Common myeloid progenitor, CD34-positive (primary cell): Measurements from ENCODE around the gene KLHL21.

Experiments
- CTCF ChIA-PET: fragments of 350-600 bp; sonication (Branson Sonifier 250); formaldehyde crosslinking; loops from one replicate; lab custom pipeline; 2021; ENCODE audit warnings: antibody characterized with exemption; lab: Charles Lee
- POLR2A ChIA-PET: fragments of 350-600 bp; sonication (Branson Sonifier 250); formaldehyde crosslinking; loops from one replicate; lab custom pipeline; 2021; ENCODE audit warnings: antibody characterized with exemption; lab: Charles Lee
- DNase-seq, 3 donors: peaks; one replicate each; pipeline versions ENCODE4 v3.0.0 to v3.0.0-alpha.2; 2013
- H3K27ac ChIP-seq, 2 experiments: 1 replicate in 1 of 2; 2 replicates in 1 of 2; pipeline ENCODE4 v1.7.0; 2013; ENCODE audit warnings: inconsistent platforms in 2 of 2, low read length in 2 of 2, mild to moderate bottlenecking in 2 of 2, low read depth in 1 of 2, moderate library complexity in 1 of 2; ENCODE audit not compliant: severe bottlenecking in 2 of 2, insufficient read depth in 1 of 2, poor library complexity in 1 of 2
- H3K27me3 ChIP-seq, 5 experiments: replicated peaks in 2 of 5; 1 replicate in 3 of 5; 2 replicates in 2 of 5; pipeline versions ENCODE4 v1.6.1 to v1.7.0; 2013; ENCODE audit warnings: low read length in 4 of 5, mild to moderate bottlenecking in 2 of 5, moderate library complexity in 2 of 5, inconsistent platforms in 1 of 5; ENCODE audit not compliant: insufficient read depth in 5 of 5, control insufficient read depth in 4 of 5
- H3K36me3 ChIP-seq, 4 experiments: 1 replicate in 2 of 4; 2 replicates in 2 of 4; pipeline versions ENCODE4 v1.6.1 to v1.7.0; 2013; ENCODE audit warnings: low read length in 3 of 4, control low read depth in 1 of 4, mild to moderate bottlenecking in 1 of 4; ENCODE audit not compliant: control insufficient read depth in 4 of 4, insufficient read depth in 4 of 4
- H3K4me1 ChIP-seq, 4 experiments: 1 replicate in 3 of 4; 2 replicates in 1 of 4; pipeline versions ENCODE4 v1.6.1 to v1.7.1; 2013; ENCODE audit warnings: low read length in 3 of 4, mild to moderate bottlenecking in 3 of 4, control low read depth in 1 of 4, inconsistent platforms in 1 of 4, moderate library complexity in 1 of 4; ENCODE audit not compliant: control insufficient read depth in 4 of 4, insufficient read depth in 4 of 4; ENCODE audit errors: control extremely low read depth in 1 of 4
- H3K4me3 ChIP-seq, 7 experiments: 1 replicate in 4 of 7; 2 replicates in 3 of 7; pipeline versions ENCODE4 v1.5.1 to v1.7.0; 2013; ENCODE audit warnings: mild to moderate bottlenecking in 7 of 7, low read length in 6 of 7, moderate library complexity in 6 of 7, inconsistent platforms in 2 of 7, low read depth in 2 of 7, control low read depth in 1 of 7; ENCODE audit not compliant: insufficient read depth in 4 of 7, control insufficient read depth in 1 of 7; ENCODE audit errors: extremely low read depth in 1 of 7
- H3K9me3 ChIP-seq, 5 experiments: 1 replicate in 4 of 5; 2 replicates in 1 of 5; pipeline versions ENCODE4 v1.6.1 to v1.7.1; 2013; ENCODE audit warnings: low read length in 4 of 5, mild to moderate bottlenecking in 2 of 5, inconsistent platforms in 1 of 5, low read depth in 1 of 5, moderate library complexity in 1 of 5; ENCODE audit not compliant: control insufficient read depth in 4 of 5, insufficient read depth in 2 of 5; ENCODE audit errors: control extremely low read depth in 1 of 5
- WGBS: methylation state at CpG from one replicate; pipeline ENCODE4 v1.1.5; 2013; ENCODE audit not compliant: insufficient coverage; 5-methylcytosine and 5-hydroxymethylcytosine counted together

The KLHL21 gene

GRCh38 chr1:6603915-6604558 is 1.4 kb upstream of the KLHL21 start:
- 57% methylated on average over 16 of the region's 19 CpGs for WGBS
- Histone ChIP-seq H3K4me1 (peaks cover 10 to 51% (median 48%) of the 10 kb centered on the region in 4 experiments), H3K27me3 (no peaks in the 10 kb centered on the region), H3K27ac (peak overlapping the region; percentile 83 to 96), H3K4me3 (peak overlapping the region in 6 of 7 experiments; percentile 57 to 97 (median 84)), H3K36me3 (peaks cover 0 to 6% (median under 1%) of the 10 kb centered on the region in 4 experiments), H3K9me3 (no peaks in the 10 kb centered on the region)
- DNase-seq, result no peak
- CTCF ChIA-PET, result interaction anchor here (0.6 to 6.5 kb wide), 5 partner anchors 8 to 48 kb away, joined by 3 to 48 read pairs (median 3); no protein-coding TSS in a partner anchor
- POLR2A ChIA-PET, result interaction anchor here (1.0 to 2.1 kb wide), 2 partner anchors 13 to 14 kb away, joined by 4 to 7 read pairs; no protein-coding TSS in a partner anchor

GRCh38 chr1:6603238-6603914 is 707 bp upstream of the KLHL21 start:
- CTCF ChIA-PET, result interaction anchor here (0.6 to 6.5 kb wide), 4 partner anchors 9 to 22 kb away, joined by 3 to 48 read pairs (median 4); no protein-coding TSS in a partner anchor
- Histone ChIP-seq H3K9me3 (no peaks in the 10 kb centered on the region), H3K27me3 (no peaks in the 10 kb centered on the region), H3K4me3 (peak overlapping the region; percentile 54 to 97 (median 78)), H3K27ac (peak overlapping the region; percentile 83 to 96), H3K4me1 (peaks cover 10 to 54% (median 52%) of the 10 kb centered on the region in 4 experiments), H3K36me3 (peaks cover 0 to 9% (median 4%) of the 10 kb centered on the region in 4 experiments)
- WGBS, result 0% methylated on average over 30 of the region's 36 CpGs
- peak; percentile 65 to 88 (median 82) for DNase-seq
- POLR2A ChIA-PET, result interaction anchor here (1.0 to 2.1 kb wide), 3 partner anchors 12 to 41 kb away, joined by 3 to 7 read pairs (median 4); no protein-coding TSS in a partner anchor

GRCh38 chr1:6601923-6602668 is 573 bp downstream of the KLHL21 start:
- peak overlapping the region; percentile 57 to 97 (median 89) for H3K4me3 ChIP-seq
- no peaks in the 10 kb centered on the region for H3K9me3 ChIP-seq
- H3K27ac ChIP-seq, result peak overlapping the region in 1 of 2 experiments; percentile 87
- peak in 2 of 3 donors; percentile 44 to 60 for DNase-seq
- WGBS, result under 1% methylated on average over 94 of the region's 103 CpGs
- H3K4me1 ChIP-seq, result peaks cover 10 to 58% (median 56%) of the 10 kb centered on the region in 4 experiments
- H3K27me3 ChIP-seq, result no peaks in the 10 kb centered on the region
- ChIA-PET CTCF (interaction anchor here (1.0 to 6.5 kb wide), 8 partner anchors 9 to 47 kb away, joined by 3 to 48 read pairs (median 4); partner anchors contain the start of genes TAS1R1 and ZBTB48), POLR2A (interaction anchor here (0.8 to 2.1 kb wide), 6 partner anchors 10 to 40 kb away, joined by 3 to 11 read pairs (median 4); partner anchors contain the start of gene ZBTB48)
- H3K36me3 ChIP-seq, result peaks cover 0 to 20% (median 15%) of the 10 kb centered on the region in 4 experiments

- DNase-seq, result peak; percentile 86 to 95 (median 94)
- WGBS, result 0% methylated on average over 28 of the region's 40 CpGs
Measured at GRCh38 chr1:6601049-6601922, 1.4 kb downstream of the KLHL21 start.

GRCh38 chr1:6600410-6601048 is 2.1 kb downstream of the KLHL21 start:
- ChIA-PET CTCF (interaction anchor here (1.0 to 6.5 kb wide), 8 partner anchors 11 to 43 kb away, joined by 3 to 48 read pairs (median 4); partner anchors contain the start of gene ZBTB48), POLR2A (interaction anchor here (0.7 to 1.7 kb wide), 3 partner anchors 9 to 20 kb away, joined by 3 to 8 read pairs (median 5); no protein-coding TSS in a partner anchor)
- Histone ChIP-seq H3K27me3 (no peaks in the 10 kb centered on the region), H3K27ac (peak overlapping the region; percentile 22 to 87), H3K36me3 (peaks cover 0 to 35% (median 25%) of the 10 kb centered on the region in 4 experiments), H3K4me3 (peak overlapping the region; percentile 72 to 97 (median 89)), H3K4me1 (peaks cover 10 to 60% (median 56%) of the 10 kb centered on the region in 4 experiments), H3K9me3 (no peaks in the 10 kb centered on the region)
- DNase-seq, result no peak
- WGBS, result 16% methylated on average over 9 of the region's 10 CpGs

More at GRCh38 chr1:6601049-6601922, 1.4 kb downstream of the KLHL21 start:
- POLR2A ChIA-PET, result interaction anchor here (0.8 to 2.1 kb wide), 6 partner anchors 10 to 22 kb away, joined by 3 to 11 read pairs (median 5); partner anchors contain the start of gene ZBTB48
- Histone ChIP-seq H3K4me3 (peak overlapping the region; percentile 72 to 97 (median 89)), H3K27ac (peak overlapping the region; percentile 54 to 87), H3K4me1 (peaks cover 10 to 58% (median 56%) of the 10 kb centered on the region in 4 experiments), H3K27me3 (no peaks in the 10 kb centered on the region), H3K9me3 (no peaks in the 10 kb centered on the region), H3K36me3 (peaks cover 0 to 28% (median 21%) of the 10 kb centered on the region in 4 experiments)
- CTCF ChIA-PET, result interaction anchor here (1.0 to 6.5 kb wide), 9 partner anchors 12 to 46 kb away, joined by 3 to 48 read pairs (median 4); partner anchors contain the start of genes TAS1R1 and ZBTB48
